HG02885 (cell line): ENCODE measurements around the gene IKZF1.

ENCODE experiments used
- ATAC-seq: cut with Tn5 transposase; IDR thresholded peaks from one replicate; pipeline ENCODE4 v1.9.1; 2021; ENCODE audit warnings: mild to moderate bottlenecking; ENCODE audit not compliant: unreplicated experiment, poor library complexity

Gene IKZF1

GRCh38 chr7:50282813-50283605 is 21.5 kb upstream of the IKZF1 start:
- no peak for ATAC-seq

GRCh38 chr7:50283731-50284130 is 20.8 kb upstream of the IKZF1 start:
- no peak for ATAC-seq

- peak; percentile 30 for ATAC-seq
These were observed 20.2 kb upstream of the IKZF1 start for GRCh38 chr7:50284296-50284695.

DNA sequence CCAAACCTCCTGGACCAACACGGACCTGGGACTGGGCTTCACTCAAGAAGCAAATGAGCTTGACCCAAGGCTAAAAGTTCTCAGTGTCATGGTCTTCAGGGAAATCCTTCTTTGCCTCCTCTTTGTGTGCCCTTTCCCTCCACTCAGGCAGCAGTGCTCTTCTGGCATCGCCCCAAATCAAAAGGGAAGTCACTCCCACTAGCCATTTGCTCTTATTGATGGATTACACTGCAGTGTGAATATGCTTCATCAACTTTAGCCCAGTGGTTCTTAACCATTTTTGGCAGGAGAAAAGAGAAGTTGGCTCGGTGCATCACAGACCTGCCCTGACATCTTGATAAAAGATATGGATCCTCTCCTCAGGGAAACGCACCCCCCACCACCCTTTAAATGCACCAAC is 19.2 kb upstream of the IKZF1 start:
- no peak for ATAC-seq

DNA sequence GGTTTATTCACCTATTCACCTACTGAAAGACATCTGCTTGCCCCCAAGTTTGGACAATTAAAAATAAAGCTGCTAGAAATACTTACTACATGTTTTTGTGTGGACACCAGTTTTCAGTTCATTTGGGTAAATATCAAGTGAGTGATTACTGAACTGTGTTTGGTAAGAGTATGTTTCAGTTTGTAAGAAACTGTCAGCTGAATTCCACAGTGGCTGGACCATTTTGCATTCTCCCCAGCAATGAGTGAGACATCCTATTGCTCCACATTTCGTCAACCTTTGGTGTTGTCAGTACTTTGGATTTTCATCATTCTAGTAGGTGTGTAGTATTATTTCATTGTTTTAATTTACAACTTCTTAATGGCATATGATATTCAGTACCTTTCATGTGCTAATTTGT is 17.4 kb upstream of the IKZF1 start:
- ATAC-seq, result no peak

- ATAC-seq, result no peak
These were observed 12.3 kb upstream of the IKZF1 start for GRCh38 chr7:50292165-50292757.

DNA sequence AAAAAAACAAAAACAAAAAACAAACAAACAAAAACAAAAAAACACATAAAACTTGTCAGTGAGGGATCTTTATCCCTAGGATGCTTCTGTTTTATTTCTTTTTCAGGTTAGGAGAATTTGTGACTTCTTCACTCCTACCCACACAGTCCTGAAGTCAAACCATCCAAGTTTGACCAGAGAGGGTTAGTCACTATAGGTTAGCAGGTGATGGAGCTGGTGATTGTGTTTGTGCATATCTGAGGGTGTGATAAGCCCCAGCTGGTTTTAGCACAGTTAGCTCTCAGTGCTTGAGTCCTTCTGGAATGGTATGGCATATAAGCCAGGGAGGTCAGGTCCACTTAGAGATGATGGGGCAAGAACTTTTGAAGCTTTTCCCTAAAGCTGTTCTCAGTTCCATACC is 11.8 kb upstream of the IKZF1 start:
- peak; percentile 47 for ATAC-seq

GRCh38 chr7:50293509-50294179 is 10.9 kb upstream of the IKZF1 start:
- peak; percentile 76 for ATAC-seq

DNA sequence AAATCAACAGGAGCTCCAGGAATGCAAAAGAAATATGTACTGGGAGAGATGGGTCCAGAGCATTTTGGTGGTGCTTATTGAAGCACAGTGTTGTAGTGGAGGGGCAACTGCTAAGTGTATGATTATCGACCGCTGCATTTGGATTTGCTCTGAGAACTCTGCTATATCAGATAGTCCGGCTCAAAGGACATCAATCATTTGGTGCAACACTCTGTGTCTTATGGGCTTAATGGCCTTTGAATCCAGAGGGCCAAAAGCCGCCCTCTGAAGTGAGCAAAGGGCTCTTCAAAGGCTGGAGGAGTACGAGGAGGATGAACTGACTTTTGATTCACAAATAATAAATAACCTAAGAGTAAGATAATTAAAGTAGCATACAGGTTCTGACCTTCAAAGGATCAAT is 9.4 kb upstream of the IKZF1 start:
- no peak for ATAC-seq

- no peak for ATAC-seq
These were observed 7.7 kb upstream of the IKZF1 start for GRCh38 chr7:50296799-50297198.

DNA sequence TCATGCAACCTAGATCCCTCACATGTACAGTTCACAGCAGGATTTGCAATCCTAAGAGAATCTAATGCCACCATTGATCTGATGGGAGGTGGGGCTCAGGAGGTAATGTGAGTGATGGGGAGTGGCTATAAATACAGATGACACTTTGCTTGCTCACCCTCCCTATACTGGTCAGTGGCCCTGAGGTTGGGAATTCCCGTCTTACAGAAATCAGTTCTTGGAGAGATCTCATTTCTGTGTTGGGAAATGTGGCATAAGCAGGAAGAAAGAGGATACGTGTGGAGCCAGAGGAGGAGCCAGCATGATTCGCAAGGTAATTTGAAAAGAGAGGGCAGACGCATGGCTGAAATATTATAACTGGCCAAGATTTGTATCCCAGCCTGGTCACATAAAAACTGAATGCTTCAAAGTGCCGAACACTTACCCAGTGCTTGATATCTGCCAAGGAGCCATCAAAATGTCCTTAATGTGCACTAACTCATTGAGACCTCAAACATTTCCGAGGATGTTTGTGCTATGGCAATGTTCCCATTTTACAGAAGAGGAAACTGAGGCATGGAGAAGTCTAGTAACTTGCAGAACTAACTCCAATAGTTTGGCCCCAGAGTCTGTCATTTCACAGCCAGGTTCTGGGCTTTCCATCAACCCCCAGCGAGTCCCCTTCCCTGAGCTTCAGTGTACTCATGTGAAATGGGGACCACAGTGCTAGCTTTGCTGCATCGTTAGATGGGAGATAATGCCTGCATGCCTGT is 5.5 kb upstream of the IKZF1 start:
- no peak for ATAC-seq

GRCh38 chr7:50300336-50300735 is 4.2 kb upstream of the IKZF1 start:
- ATAC-seq, result no peak

GRCh38 chr7:50302486-50303334 is 1.8 kb upstream of the IKZF1 start:
- ATAC-seq, result no peak

DNA sequence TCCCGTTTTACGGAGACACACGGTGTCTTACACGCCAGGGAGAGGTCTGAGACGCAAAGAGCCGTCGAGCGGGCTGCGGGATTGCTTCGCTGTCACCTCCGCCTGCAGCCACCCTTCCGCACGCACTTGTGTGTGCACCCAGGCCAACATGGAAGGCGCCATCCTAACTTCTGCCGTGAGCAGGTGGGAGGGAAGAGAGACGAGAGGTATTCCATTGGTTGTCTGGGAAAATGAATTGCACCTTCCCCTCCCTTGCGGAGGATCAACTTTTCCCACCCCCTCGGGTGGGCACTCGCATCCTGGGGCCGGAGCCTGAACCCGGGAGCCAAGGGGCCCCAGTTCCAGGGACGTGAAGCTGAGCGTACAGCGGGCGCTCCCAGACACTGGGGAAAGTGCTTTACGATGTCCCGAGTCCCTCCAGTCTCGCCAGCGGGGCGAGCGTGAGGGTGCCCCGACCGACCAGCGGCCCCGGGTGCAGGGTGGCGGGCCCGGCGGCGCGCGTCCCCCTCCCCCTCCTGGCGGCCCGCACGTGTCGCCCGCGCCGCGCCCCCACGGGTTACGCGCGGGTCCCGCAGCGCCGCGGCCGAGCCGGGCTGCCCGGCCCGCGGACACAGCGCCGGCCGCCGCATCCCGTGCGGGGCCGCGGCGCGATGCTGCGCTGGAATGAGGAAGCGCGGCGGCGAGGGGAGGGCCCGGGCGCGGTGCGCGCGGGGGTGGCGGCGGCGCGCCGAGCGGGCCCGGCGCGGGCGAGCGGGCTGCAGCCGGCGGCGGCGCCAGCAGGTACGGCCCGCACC is 984 bp upstream of the IKZF1 start:
- peak; percentile 36 for ATAC-seq

DNA sequence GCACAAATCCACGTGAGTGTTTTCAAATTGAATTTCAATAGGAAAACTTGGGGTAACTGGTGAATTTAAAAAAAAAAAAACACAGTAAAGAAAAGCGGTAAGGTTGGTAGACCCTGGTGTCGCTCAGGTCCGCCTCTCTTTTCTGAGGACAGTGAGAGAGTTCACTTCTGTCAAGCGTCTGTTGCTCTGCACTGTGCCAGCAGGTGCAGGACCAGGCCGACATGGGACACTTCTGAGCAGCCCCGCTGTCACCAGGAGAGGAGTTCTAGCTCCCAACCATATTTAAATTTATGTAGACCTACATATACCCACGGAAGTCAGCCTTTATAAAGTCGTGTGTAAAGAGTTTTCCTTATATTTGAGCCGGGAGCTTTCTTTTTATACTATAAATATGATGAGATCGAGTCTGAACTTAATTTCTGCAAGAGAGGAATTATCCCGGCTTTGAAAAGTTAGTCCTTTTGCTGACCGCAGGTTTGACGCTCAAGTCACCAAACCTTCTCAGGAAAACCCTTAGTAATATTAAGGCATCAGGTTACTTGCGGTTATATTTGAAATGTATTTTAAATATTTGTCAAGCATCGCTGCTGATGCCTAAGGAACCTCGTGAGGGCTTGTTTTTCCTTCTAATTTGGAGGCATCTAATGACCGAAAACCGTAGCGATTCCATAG is 531 bp downstream of the IKZF1 start:
- ATAC-seq, result peak; percentile 35

- ATAC-seq, result no peak
These were observed 1.3 kb downstream of the IKZF1 start for GRCh38 chr7:50305583-50306493.

GRCh38 chr7:50306494-50307367 is 2.2 kb downstream of the IKZF1 start:
- ATAC-seq, result no peak
